Left lung (tissue), 10 donors: ENCODE results near the gene TDRKH. TPM values are rescaled to one million over a fixed set of nuclear protein-coding genes. Genes with fewer than 3 reads are reported as not detected.
A peak's percentile ranks its signal among the peaks of the same experiment; 100 is the strongest.

Experiments used
- ATAC-seq: fragments of 200-7000 bp; cut with Tn5 transposase; one replicate; pipeline ENCODE4 v1.9.1; 2020; ENCODE audit warnings: moderate library complexity
- DNase-seq, 4 donors: peaks; one replicate each; pipeline ENCODE4 v3.0.0-alpha.2; 2013 to 2020
- H3K27ac ChIP-seq, 2 donors: fragments of 200-600 bp; sonication (generic) in 1 of 2; one replicate each; pipeline versions ENCODE4 v1.5.0 to v1.8.0; 2020 to 2021
- H3K27me3 ChIP-seq, 2 donors: fragments of 200-600 bp; sonication (generic) in 1 of 2; one replicate each; pipeline versions ENCODE4 v1.5.0 to v1.8.0; 2020 to 2021
- H3K36me3 ChIP-seq, 2 donors: fragments of 200-600 bp; sonication (generic) in 1 of 2; one replicate each; pipeline versions ENCODE4 v1.5.0 to v1.8.0; 2020 to 2021
- H3K4me1 ChIP-seq, 2 donors: fragments of 200-600 bp; one replicate each; pipeline ENCODE4 v1.8.0; 2021
- H3K4me3 ChIP-seq, 2 donors: fragments of 200-600 bp; sonication (generic) in 1 of 2; one replicate each; pipeline versions ENCODE4 v1.5.0 to v1.8.0; 2020 to 2021; ENCODE audit warnings: mild to moderate bottlenecking in 1 of 2
- H3K9me3 ChIP-seq, 2 donors: fragments of 200-600 bp; sonication (generic) in 1 of 2; one replicate each; pipeline versions ENCODE4 v1.5.0 to v1.8.0; 2020 to 2021
- intact Hi-C, 2 donors: fragments of 100-400 bp; cut with DNase I; formaldehyde crosslinking; loops; one replicate each; pipeline versions ENCODE4 v1.11.2 to v1.14.2; 2022
- polyA plus RNA-seq, 6 donors: library from polyadenylated mRNA; unstranded; fragments of 120-200 nt; gene quantifications; one replicate each; pipeline ENCODE4 v1.2.1, GENCODE V29; 2013; ENCODE audit not compliant: insufficient read length in 6 of 6
- total RNA-seq, 2 donors: library from RNA; stranded (reverse); fragmentation: NEBNext Ultra II Directional; extraction: Animal tissue kit (Norgen Biotek cat#: 25700); gene quantifications; one replicate each; pipeline ENCODE4 v1.2.1, GENCODE V29; 2021
- TF ChIP-seq, protein P1 (sequence below), 2 donors: fragments of 200-600 bp; sonication (generic) in 1 of 2; IDR thresholded peaks; one replicate each; pipeline versions ENCODE4 v1.5.0 to v1.8.0; 2021; ENCODE audit warnings: antibody characterized with exemption in 2 of 2
- donor health status: DM: no; HTN: yes; CAD: no.
- donor health status: DM: no; HTN: no; CAD: no.

The TDRKH gene
- total and polyA plus RNA-seq, 8 donors: 10.5 to 13.3 (median 11.7) TPM

DNA sequence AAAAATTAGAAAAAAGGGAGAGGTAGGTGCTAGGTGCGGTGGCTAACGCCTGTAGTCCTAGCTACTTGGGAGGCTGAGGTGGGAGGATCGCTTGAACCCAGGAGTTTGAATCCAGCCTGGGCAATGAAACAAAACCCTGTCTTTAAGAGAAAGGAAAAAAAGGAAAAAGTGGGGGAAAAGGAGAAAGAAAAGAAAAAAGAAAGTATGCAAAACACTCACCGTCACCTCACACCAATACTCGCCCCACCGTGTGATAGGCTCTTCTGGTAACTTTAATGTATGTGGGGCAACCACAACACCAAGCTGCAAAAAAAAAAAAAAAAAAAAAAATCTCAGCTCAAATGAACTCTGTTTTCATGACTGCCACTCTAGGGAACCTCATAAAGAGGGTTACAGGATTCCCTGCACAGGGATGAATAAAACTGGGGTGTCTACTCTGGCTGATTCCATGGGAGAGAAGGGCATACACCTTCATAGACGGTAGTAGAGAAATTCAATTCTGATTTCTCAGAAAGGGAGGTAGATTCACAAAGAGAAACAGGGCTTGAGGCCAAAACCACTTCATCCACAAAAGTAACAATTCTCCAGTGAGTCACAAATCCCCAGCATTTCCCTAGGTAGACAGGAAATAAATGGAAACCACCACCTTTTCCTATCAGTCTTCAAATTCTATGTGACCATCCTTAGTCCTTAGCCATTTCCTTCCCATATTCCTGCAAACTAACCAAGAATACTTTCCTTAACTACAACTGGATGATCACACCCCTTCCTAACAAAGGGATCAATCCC is 29.5 kb downstream of the TDRKH start:
- TF ChIP-seq, protein P1, sequence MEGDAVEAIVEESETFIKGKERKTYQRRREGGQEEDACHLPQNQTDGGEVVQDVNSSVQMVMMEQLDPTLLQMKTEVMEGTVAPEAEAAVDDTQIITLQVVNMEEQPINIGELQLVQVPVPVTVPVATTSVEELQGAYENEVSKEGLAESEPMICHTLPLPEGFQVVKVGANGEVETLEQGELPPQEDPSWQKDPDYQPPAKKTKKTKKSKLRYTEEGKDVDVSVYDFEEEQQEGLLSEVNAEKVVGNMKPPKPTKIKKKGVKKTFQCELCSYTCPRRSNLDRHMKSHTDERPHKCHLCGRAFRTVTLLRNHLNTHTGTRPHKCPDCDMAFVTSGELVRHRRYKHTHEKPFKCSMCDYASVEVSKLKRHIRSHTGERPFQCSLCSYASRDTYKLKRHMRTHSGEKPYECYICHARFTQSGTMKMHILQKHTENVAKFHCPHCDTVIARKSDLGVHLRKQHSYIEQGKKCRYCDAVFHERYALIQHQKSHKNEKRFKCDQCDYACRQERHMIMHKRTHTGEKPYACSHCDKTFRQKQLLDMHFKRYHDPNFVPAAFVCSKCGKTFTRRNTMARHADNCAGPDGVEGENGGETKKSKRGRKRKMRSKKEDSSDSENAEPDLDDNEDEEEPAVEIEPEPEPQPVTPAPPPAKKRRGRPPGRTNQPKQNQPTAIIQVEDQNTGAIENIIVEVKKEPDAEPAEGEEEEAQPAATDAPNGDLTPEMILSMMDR (IDR thresholded peaks at IDR 0.05): no peak
- Histone ChIP-seq H3K27me3 (no peaks in the 10 kb centered on the region), H3K4me3 (no peak overlapping the region), H3K27ac (no peak overlapping the region), H3K36me3 (peaks cover 4 to 51% of the 10 kb centered on the region in 2 donors), H3K4me1 (peaks cover 7 to 15% of the 10 kb centered on the region in 2 donors), H3K9me3 (no peaks in the 10 kb centered on the region)
- ATAC-seq (no peak), DNase-seq (no peak)
- intact Hi-C loops: no loop called here

DNA sequence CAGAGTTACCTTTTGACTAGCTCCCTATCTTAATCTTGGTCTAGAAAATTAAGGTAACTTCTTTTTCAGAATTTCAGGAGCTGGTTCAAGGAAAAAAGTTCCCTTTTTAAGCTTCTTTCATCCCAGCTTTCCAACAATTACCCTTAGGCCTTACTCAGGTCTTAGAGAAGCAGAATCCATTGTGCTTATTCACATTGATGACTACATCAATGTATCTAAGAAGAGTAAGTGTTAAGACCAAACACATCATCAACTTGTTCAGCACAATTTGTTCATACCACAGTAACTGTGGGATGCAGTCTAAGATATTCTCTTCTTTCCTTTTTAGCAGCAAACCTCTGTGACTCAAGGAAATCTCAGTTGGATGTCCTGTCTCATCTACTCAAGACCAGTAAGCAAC is 31.1 kb downstream of the TDRKH start:
- intact Hi-C loops: no loop called here
- ATAC-seq (no peak), DNase-seq (no peak)
- no peaks in the 10 kb centered on the region for H3K9me3 ChIP-seq
- no peak overlapping the region for H3K4me3 ChIP-seq
- H3K36me3 ChIP-seq: peaks cover 4 to 56% of the 10 kb centered on the region in 2 donors
- H3K4me1 ChIP-seq: peaks cover 7 to 15% of the 10 kb centered on the region in 2 donors
- no peak overlapping the region for H3K27ac ChIP-seq
- TF ChIP-seq, protein P1 (IDR thresholded peaks at IDR 0.05): no peak
- no peaks in the 10 kb centered on the region for H3K27me3 ChIP-seq

DNA sequence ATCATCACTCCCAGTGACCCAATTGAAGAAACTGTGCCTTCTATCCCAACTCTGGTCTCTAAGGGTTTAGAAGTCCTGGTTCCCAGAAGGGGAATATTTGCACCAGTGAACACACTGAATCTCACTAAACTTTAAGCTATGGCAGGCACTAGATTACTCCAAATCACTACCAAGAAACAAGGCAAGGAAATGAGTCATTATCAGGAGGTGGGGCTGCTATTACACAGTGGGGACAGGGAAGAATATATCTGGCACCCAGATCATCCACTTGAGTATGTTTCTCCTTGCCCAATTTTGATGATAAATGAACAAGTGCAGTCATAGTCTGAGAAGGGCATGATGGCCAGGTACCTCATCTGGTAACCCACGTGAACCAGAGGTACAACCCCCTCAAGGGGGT is 34.0 kb downstream of the TDRKH start:
- Histone ChIP-seq H3K36me3 (peaks cover 0 to 46% of the 10 kb centered on the region in 2 donors), H3K27me3 (no peaks in the 10 kb centered on the region), H3K27ac (no peak overlapping the region), H3K9me3 (no peaks in the 10 kb centered on the region), H3K4me1 (no peaks in the 10 kb centered on the region), H3K4me3 (no peak overlapping the region)
- ATAC-seq: no peak
- intact Hi-C loops: no loop called here
- TF ChIP-seq, protein P1 (IDR thresholded peaks at IDR 0.05): no peak
- DNase-seq: no peak

DNA sequence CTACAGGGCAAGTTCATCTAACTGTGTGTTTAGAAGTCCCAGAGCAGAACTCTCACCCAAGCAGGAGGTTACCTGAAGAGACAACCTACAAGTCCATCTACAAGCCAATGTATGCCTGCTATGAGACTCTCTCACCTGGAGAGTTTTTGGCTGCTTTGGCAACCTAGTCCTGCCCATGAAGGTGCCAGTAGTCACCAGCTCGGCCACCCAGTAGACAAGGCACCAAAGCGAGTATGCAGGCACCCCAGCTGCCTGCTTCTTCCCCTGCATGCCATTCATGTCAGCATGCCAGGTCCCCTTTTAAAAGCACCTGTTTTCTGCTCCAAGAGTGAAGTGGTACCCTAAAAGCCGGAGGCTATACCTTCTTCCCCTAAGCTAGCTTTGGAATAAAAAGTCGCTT is 48.8 kb downstream of the TDRKH start:
- H3K9me3 ChIP-seq: peaks cover 0 to 8% of the 10 kb centered on the region in 2 donors
- H3K27ac ChIP-seq: no peak overlapping the region
- DNase-seq (no peak), ATAC-seq (no peak)
- H3K4me3 ChIP-seq: no peak overlapping the region
- TF ChIP-seq, protein P1 (IDR thresholded peaks at IDR 0.05): no peak
- H3K27me3 ChIP-seq: no peaks in the 10 kb centered on the region
- H3K36me3 ChIP-seq: no peaks in the 10 kb centered on the region
- H3K4me1 ChIP-seq: peaks cover 0 to 5% of the 10 kb centered on the region in 2 donors
- intact Hi-C loops: no loop called here

DNA sequence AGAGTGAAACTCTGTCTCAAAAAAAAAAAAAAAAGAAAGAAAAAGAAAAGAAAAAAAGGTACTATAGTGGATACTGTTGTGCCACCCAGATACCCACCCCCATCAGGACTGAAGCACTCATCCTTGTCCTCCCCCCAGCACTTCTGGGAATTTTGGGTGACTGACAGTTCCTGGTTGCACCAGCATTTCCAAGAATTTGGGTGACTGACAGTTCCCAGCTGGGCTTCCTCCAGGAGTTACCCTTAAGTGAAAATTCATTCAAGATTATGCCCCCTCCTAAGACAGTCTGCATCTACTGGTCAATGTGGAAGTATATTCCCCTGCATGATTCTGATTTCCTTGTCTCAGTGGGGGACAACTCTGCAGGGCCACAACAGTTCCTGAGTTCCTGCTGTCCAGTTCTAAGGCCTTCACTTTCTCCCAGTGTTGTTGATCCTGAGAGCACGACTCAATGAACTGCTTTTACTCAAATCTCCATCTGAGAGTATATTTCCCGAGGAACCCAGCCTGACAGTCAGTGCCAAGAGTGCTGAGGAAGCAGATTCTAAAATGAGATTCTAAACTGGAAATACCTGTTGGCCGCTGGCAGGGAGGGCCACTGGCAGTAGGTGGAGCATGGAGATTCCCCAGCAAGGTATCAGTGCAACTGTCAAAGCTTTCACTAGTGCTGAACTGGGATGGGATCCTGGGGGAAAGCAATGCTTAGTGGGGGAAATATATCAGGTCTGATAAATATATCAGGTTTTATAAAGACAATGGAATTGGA is 50.5 kb downstream of the TDRKH start:
- DNase-seq: no peak
- peaks cover 0 to 8% of the 10 kb centered on the region in 2 donors for H3K9me3 ChIP-seq
- H3K27ac ChIP-seq: no peak overlapping the region
- no peak overlapping the region for H3K4me3 ChIP-seq
- no peaks in the 10 kb centered on the region for H3K36me3 ChIP-seq
- H3K4me1 ChIP-seq: peaks cover 0 to 5% of the 10 kb centered on the region in 2 donors
- TF ChIP-seq, protein P1 (IDR thresholded peaks at IDR 0.05): no peak
- ATAC-seq: peak; percentile 61
- no peaks in the 10 kb centered on the region for H3K27me3 ChIP-seq
- intact Hi-C loops: no loop called here
